Body of pancreas (tissue), 4 donors: ENCODE measurements around the gene SUGCT.

Experiments
- POLR2A ChIP-seq, 3 donors: fragments of 450-650 bp; IDR thresholded peaks; one replicate each; pipeline ENCODE4 v1.6.1; 2016; ENCODE audit warnings: antibody characterized with exemption in 3 of 3, mild to moderate bottlenecking in 2 of 3
- TF ChIP-seq, protein P1 (sequence below), 7 experiments: fragments of 450-650 bp in 4 of 7; fragments of 200-600 bp in 3 of 7; sonication (generic) in 3 of 7; IDR thresholded peaks; one replicate each; pipeline ENCODE4 v1.5.1; 2016 to 2019; ENCODE audit warnings: antibody characterized with exemption in 7 of 7

DNA sequence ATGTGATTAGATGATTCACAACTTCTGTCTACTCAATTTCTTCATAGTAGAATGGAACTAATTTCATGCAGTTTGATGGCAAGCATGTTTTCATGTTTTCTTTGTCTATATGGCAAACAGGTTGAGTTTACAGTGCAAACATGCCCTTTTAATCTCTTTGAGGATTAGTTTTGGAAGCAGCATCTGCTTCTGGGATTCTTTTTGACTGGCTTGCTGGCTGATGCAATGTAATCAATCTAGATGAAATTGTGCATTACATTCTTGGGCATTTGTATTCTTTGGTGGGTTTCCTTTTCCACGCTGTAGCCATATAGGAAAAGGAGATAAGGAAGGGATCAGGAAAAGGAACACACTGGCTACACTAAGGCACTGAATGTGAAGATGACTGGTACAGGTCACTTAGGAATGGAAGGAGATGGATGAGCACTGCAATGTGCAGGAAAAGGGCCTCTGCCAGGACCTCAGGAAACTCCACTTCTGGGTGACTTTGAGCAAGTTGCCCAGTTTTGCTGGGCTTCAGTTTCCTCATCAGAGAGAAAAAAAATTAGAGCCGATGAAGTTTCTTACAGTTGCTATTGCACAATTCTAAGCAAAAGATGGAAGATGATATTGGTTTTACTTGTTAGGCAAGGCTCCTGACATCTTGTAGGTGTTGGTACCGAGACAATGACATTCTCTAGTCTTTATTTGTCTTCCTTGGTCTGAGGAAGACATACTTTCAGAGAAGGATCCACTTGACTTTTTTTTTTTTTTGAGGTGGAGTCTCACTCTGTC lies 269.1 kb downstream of the SUGCT start:
- TF ChIP-seq, protein P1, sequence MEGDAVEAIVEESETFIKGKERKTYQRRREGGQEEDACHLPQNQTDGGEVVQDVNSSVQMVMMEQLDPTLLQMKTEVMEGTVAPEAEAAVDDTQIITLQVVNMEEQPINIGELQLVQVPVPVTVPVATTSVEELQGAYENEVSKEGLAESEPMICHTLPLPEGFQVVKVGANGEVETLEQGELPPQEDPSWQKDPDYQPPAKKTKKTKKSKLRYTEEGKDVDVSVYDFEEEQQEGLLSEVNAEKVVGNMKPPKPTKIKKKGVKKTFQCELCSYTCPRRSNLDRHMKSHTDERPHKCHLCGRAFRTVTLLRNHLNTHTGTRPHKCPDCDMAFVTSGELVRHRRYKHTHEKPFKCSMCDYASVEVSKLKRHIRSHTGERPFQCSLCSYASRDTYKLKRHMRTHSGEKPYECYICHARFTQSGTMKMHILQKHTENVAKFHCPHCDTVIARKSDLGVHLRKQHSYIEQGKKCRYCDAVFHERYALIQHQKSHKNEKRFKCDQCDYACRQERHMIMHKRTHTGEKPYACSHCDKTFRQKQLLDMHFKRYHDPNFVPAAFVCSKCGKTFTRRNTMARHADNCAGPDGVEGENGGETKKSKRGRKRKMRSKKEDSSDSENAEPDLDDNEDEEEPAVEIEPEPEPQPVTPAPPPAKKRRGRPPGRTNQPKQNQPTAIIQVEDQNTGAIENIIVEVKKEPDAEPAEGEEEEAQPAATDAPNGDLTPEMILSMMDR (IDR thresholded peaks at IDR 0.05) = no peak
- no peak for TF ChIP-seq POLR2A (IDR thresholded peaks at IDR 0.05)
